Testis (tissue), 3 donors: ENCODE data around the gene CBARP. TPM values are rescaled to one million over a fixed set of nuclear protein-coding genes. Genes with fewer than 3 reads are reported as not detected.

ENCODE experiments used
- DNase-seq: peaks from one replicate; pipeline ENCODE4 v3.0.0-alpha.2; 2019
- H3K27ac ChIP-seq, 2 donors: fragments of 200-600 bp; sonication (generic); one replicate each; pipeline ENCODE4 v1.5.1; 2019
- H3K27me3 ChIP-seq: fragments of 200-600 bp; sonication (generic); one replicate; pipeline ENCODE4 v1.5.1; 2019
- H3K36me3 ChIP-seq: fragments of 200-600 bp; sonication (generic); one replicate; pipeline ENCODE4 v1.5.1; 2017; ENCODE audit warnings: low read depth; ENCODE audit errors: missing control alignments
- H3K4me1 ChIP-seq: fragments of 200-600 bp; sonication (generic); one replicate; pipeline ENCODE4 v1.5.1; 2019
- H3K4me3 ChIP-seq, 2 donors: fragments of 200-600 bp; sonication (generic); one replicate each; pipeline ENCODE4 v1.5.1; 2017 to 2019
- H3K9me3 ChIP-seq: fragments of 200-600 bp; sonication (generic); one replicate; pipeline ENCODE4 v1.5.1; 2017
- CTCF ChIP-seq, 3 experiments: fragments of 450-650 bp in 2 of 3; fragments of 200-600 bp in 1 of 3; sonication (generic) in 1 of 3; IDR thresholded peaks; one replicate each; pipeline ENCODE4 v1.5.1; 2016 to 2019; ENCODE audit warnings: antibody characterized with exemption in 3 of 3, mild to moderate bottlenecking in 2 of 3, moderate library complexity in 1 of 3
- POLR2A ChIP-seq: fragments of 450-650 bp; IDR thresholded peaks from one replicate; pipeline ENCODE4 v1.6.1; 2017; ENCODE audit warnings: antibody characterized with exemption, mild to moderate bottlenecking, moderate library complexity
- WGBS, 2 donors: methylation state at CpG; one replicate each; pipeline ENCODE4 v1.1.5; 2018; 5-methylcytosine and 5-hydroxymethylcytosine counted together
- intact Hi-C: fragments of 100-400 bp; cut with DNase I; formaldehyde crosslinking; loops from one replicate; pipeline ENCODE4 v1.15.1; 2023; ENCODE audit warnings: low total_unique reads
- polyA plus RNA-seq: library from polyadenylated mRNA; stranded (reverse); fragments of 350-450 nt; fragmentation: Illumina TruSeq; extraction: RNeasy Lipid Tissue Mini Kit (QIAGEN cat#74804); gene quantifications from one replicate; pipeline ENCODE4 v1.2.3, GENCODE V29; 2014; ENCODE audit warnings: low read depth, low replicate concordance; ENCODE audit not compliant: insufficient read depth
- total RNA-seq, 2 donors: library from RNA; depleted of rRNA; stranded (reverse); fragments of >200 nt; gene quantifications; one replicate each; pipeline ENCODE4 v1.2.3, GENCODE V29; 2016

CBARP gene
- total and polyA plus RNA-seq, 3 donors from 2014 or later = 1.5 to 6.6 (median 5.2) TPM

- 75 to 79% methylated on average over 10 to 15 of the region's 15 CpGs for WGBS, 2 donors
- intact Hi-C loops = no loop called here
- no peak for DNase-seq
- H3K27ac ChIP-seq = no peak overlapping the region
- H3K4me3 ChIP-seq = no peak overlapping the region
- TF ChIP-seq POLR2A (no peak), CTCF (IDR thresholded peaks at IDR 0.05) (no peak)
- H3K9me3 ChIP-seq = no peaks in the 10 kb centered on the region
- H3K4me1 ChIP-seq = peaks cover 16% of the 10 kb centered on the region
- H3K36me3 ChIP-seq = no peaks in the 10 kb centered on the region
- no peaks in the 10 kb centered on the region for H3K27me3 ChIP-seq
Observed at GRCh38 chr19:1281569-1282287, 43.9 kb upstream of the CBARP start.

- WGBS, 2 donors = 73 to 78% methylated on average over 23 to 53 of the region's 53 CpGs
- no peaks in the 10 kb centered on the region for H3K27me3 ChIP-seq
- intact Hi-C loops = no loop called here
- peaks cover 23% of the 10 kb centered on the region for H3K4me1 ChIP-seq
- DNase-seq = no peak
- H3K9me3 ChIP-seq = no peaks in the 10 kb centered on the region
- no peaks in the 10 kb centered on the region for H3K36me3 ChIP-seq
- TF ChIP-seq CTCF (IDR thresholded peaks at IDR 0.05) (no peak), POLR2A (no peak)
- no peak overlapping the region for H3K4me3 ChIP-seq
- no peak overlapping the region for H3K27ac ChIP-seq
Observed at GRCh38 chr19:1280636-1281568, 43.1 kb upstream of the CBARP start.

- Histone ChIP-seq H3K27ac (no peak overlapping the region), H3K4me1 (peaks cover 26% of the 10 kb centered on the region), H3K4me3 (no peak overlapping the region), H3K36me3 (no peaks in the 10 kb centered on the region), H3K27me3 (no peaks in the 10 kb centered on the region), H3K9me3 (no peaks in the 10 kb centered on the region)
- 33 to 55% methylated on average over 7 to 10 of the region's 10 CpGs for WGBS, 2 donors
- TF ChIP-seq POLR2A (no peak), CTCF (IDR thresholded peaks at IDR 0.05) (peak; percentile 87 to 92 (median 91))
- intact Hi-C loops = no loop called here
- peak; percentile 82 for DNase-seq
Observed at GRCh38 chr19:1279782-1280341, 42.1 kb upstream of the CBARP start.

GRCh38 chr19:1278713-1279660, 41.2 kb upstream of the CBARP start:
- H3K27me3 ChIP-seq = no peaks in the 10 kb centered on the region
- H3K4me3 ChIP-seq = no peak overlapping the region
- H3K36me3 ChIP-seq = no peaks in the 10 kb centered on the region
- H3K4me1 ChIP-seq = peaks cover 33% of the 10 kb centered on the region
- TF ChIP-seq POLR2A (no peak), CTCF (IDR thresholded peaks at IDR 0.05) (no peak)
- no peak overlapping the region for H3K27ac ChIP-seq
- H3K9me3 ChIP-seq = no peaks in the 10 kb centered on the region
- 79 to 91% methylated on average over 6 to 22 of the region's 25 CpGs for WGBS, 2 donors
- no peak for DNase-seq
- intact Hi-C loops = no loop called here
